HL-60 (cell line): ENCODE results near the gene BTBD2.

Experiments
- GABPA ChIP-seq: IDR thresholded peaks from 2 replicates; pipeline ENCODE4 v1.6.1; 2012; ENCODE audit warnings: low read depth
- TF ChIP-seq, protein P1 (sequence below): IDR thresholded peaks from one replicate; pipeline ENCODE4 v1.5.1; 2011; ENCODE audit warnings: low read length, control low read depth, inconsistent platforms; ENCODE audit not compliant: insufficient read depth

GRCh38 chr19:1979642-1980041 lies 35.9 kb downstream of the BTBD2 start:
- TF ChIP-seq, protein P1, sequence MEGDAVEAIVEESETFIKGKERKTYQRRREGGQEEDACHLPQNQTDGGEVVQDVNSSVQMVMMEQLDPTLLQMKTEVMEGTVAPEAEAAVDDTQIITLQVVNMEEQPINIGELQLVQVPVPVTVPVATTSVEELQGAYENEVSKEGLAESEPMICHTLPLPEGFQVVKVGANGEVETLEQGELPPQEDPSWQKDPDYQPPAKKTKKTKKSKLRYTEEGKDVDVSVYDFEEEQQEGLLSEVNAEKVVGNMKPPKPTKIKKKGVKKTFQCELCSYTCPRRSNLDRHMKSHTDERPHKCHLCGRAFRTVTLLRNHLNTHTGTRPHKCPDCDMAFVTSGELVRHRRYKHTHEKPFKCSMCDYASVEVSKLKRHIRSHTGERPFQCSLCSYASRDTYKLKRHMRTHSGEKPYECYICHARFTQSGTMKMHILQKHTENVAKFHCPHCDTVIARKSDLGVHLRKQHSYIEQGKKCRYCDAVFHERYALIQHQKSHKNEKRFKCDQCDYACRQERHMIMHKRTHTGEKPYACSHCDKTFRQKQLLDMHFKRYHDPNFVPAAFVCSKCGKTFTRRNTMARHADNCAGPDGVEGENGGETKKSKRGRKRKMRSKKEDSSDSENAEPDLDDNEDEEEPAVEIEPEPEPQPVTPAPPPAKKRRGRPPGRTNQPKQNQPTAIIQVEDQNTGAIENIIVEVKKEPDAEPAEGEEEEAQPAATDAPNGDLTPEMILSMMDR: no peak
- TF ChIP-seq GABPA: no peak
